SK-N-SH (cell line): ENCODE results near the gene RAPGEF1. TPM values are rescaled to one million over a fixed set of nuclear protein-coding genes. Genes with fewer than 3 reads are reported as not detected.

Source experiments
- CTCF ChIA-PET: fragments of 300-600, 350-600 bp; formaldehyde crosslinking; extraction: SDS; loops from one replicate; lab custom pipeline; 2021; lab: Yijun Ruan, JAX
- POLR2A ChIA-PET: fragments of 350-600 bp; sonication (Branson Sonifier 250); formaldehyde crosslinking; extraction: SDS; loops from one replicate; lab custom pipeline; 2020; ENCODE audit warnings: antibody characterized with exemption, inconsistent platforms; lab: Yijun Ruan, JAX
- DNase-seq: peaks from one replicate; pipeline ENCODE4 v3.0.0; 2012
- H2AFZ ChIP-seq: fragments of 200-600 bp; sonication (generic); 2 replicates; pipeline ENCODE4 v1.8.1; 2016; ENCODE audit warnings: antibody characterized with exemption, mild to moderate bottlenecking, low read depth
- H3F3A ChIP-seq: fragments of 200-600 bp; sonication (generic); replicated peaks from 2 replicates; pipeline ENCODE3; 2016; ENCODE audit warnings: antibody characterized with exemption, mild to moderate bottlenecking; ENCODE audit not compliant: insufficient read depth
- H3K27ac ChIP-seq, 2 experiments: fragments of 200-500 bp in 1 of 2; fragments of 200-600 bp in 1 of 2; sonication (Bioruptor generic) in 1 of 2; sonication (generic), shearing (Covaris generic) in 1 of 2; 2 replicates each; pipeline versions ENCODE4 v1.5.1 to v1.6.1; 2014 to 2016; ENCODE audit warnings: low read depth in 2 of 2, inconsistent platforms in 1 of 2, low read length in 1 of 2, mild to moderate bottlenecking in 1 of 2, mixed read lengths in 1 of 2
- H3K27me3 ChIP-seq: fragments of 200-600 bp; sonication (generic), shearing (Covaris generic); 2 replicates; pipeline ENCODE4 v1.6.1; 2016; ENCODE audit warnings: mixed run types; ENCODE audit not compliant: insufficient read depth
- H3K36me3 ChIP-seq, 2 experiments: fragments of 200-500 bp in 1 of 2; fragments of 200-600 bp in 1 of 2; sonication (Bioruptor generic) in 1 of 2; sonication (generic) in 1 of 2; replicated peaks in 1 of 2; 2 replicates each; pipeline versions ENCODE3 to v1.5.1; 2014 to 2016; ENCODE audit warnings: low read length in 1 of 2, mild to moderate bottlenecking in 1 of 2; ENCODE audit not compliant: insufficient read depth in 2 of 2, control insufficient read depth in 1 of 2
- H3K4me1 ChIP-seq, 2 experiments: fragments of 200-500 bp in 1 of 2; fragments of 200-600 bp in 1 of 2; sonication (Bioruptor generic) in 1 of 2; sonication (generic), shearing (Covaris generic) in 1 of 2; 2 replicates each; pipeline versions ENCODE4 v1.5.1 to v1.6.1; 2014 to 2016; ENCODE audit warnings: low read depth in 1 of 2, low read length in 1 of 2, mixed run types in 1 of 2; ENCODE audit not compliant: insufficient read depth in 2 of 2, control insufficient read depth in 1 of 2
- H3K4me2 ChIP-seq: fragments of 200-600 bp; sonication (generic), shearing (Covaris generic); 2 replicates; pipeline ENCODE4 v1.6.1; 2017; ENCODE audit warnings: mixed run types
- H3K4me3 ChIP-seq, 2 experiments: fragments of 200-500 bp in 1 of 2; fragments of 200-600 bp in 1 of 2; sonication (Bioruptor generic) in 1 of 2; sonication (generic), shearing (Covaris generic) in 1 of 2; 2 replicates each; pipeline versions ENCODE4 v1.5.1 to v1.8.1; 2014 to 2016; ENCODE audit warnings: low read depth in 2 of 2, inconsistent platforms in 1 of 2, low read length in 1 of 2, mild to moderate bottlenecking in 1 of 2, mixed read lengths in 1 of 2, moderate library complexity in 1 of 2
- H3K79me2 ChIP-seq: fragments of 200-600 bp; sonication (generic); 2 replicates; pipeline ENCODE4 v1.8.1; 2017; ENCODE audit warnings: mild to moderate bottlenecking; ENCODE audit not compliant: insufficient read depth
- H3K9ac ChIP-seq: fragments of 200-600 bp; sonication (generic); 2 replicates; pipeline ENCODE4 v1.6.1; 2017; ENCODE audit warnings: mixed run types
- H3K9me2 ChIP-seq: fragments of 200-600 bp; sonication (generic); 2 replicates; pipeline ENCODE4 v1.6.1; 2017; ENCODE audit warnings: mixed run types
- H3K9me3 ChIP-seq: fragments of 200-600 bp; sonication (generic); 2 replicates; pipeline ENCODE4 v1.6.1; 2017; ENCODE audit warnings: mixed run types, mild to moderate bottlenecking, moderate library complexity
- H4K20me1 ChIP-seq: fragments of 200-600 bp; sonication (generic); 2 replicates; pipeline ENCODE4 v1.6.1; 2017; ENCODE audit warnings: mild to moderate bottlenecking, mixed run types; ENCODE audit not compliant: insufficient read depth
- EP300 ChIP-seq, 2 experiments: IDR thresholded peaks; 2 replicates each; pipeline versions ENCODE4 v1.4.0 to v1.6.1; 2012; ENCODE audit warnings: borderline replicate concordance in 1 of 2, low read depth in 1 of 2, low read length in 1 of 2
- FOXJ3 ChIP-seq: sonication (generic); formaldehyde crosslinking; IDR thresholded peaks from 2 replicates; pipeline ENCODE4 v1.5.1; 2020; ENCODE audit warnings: mild to moderate bottlenecking, missing genetic modification reagents
- FOXM1 ChIP-seq: IDR thresholded peaks from 2 replicates; pipeline ENCODE4 v1.4.0; 2012; ENCODE audit warnings: low read depth, mild to moderate bottlenecking
- MXI1 ChIP-seq: IDR thresholded peaks from 2 replicates; pipeline ENCODE4 v1.6.1; 2012; ENCODE audit warnings: mild to moderate bottlenecking, low read depth, low read length, improper control_type of control experiment
- RAD21 ChIP-seq: IDR thresholded peaks from 2 replicates; pipeline ENCODE4 v1.6.1; 2012; ENCODE audit warnings: mild to moderate bottlenecking, low read length
- REST ChIP-seq: IDR thresholded peaks from 2 replicates; pipeline ENCODE4 v1.6.1; 2012; ENCODE audit warnings: mild to moderate bottlenecking, low read depth, low read length, moderate library complexity
- RFX5 ChIP-seq: IDR thresholded peaks from 2 replicates; pipeline ENCODE4 v1.6.1; 2012; ENCODE audit warnings: mild to moderate bottlenecking, improper control_type of control experiment, low read length
- TAF1 ChIP-seq: IDR thresholded peaks from 2 replicates; pipeline ENCODE4 v1.6.1; 2012; ENCODE audit warnings: low read depth, mild to moderate bottlenecking, low read length, moderate library complexity, borderline replicate concordance
- whole genome bisulfite sequencing: methylation state at CpG from one replicate; pipeline ENCODE4 v1.1.6; 2017; ENCODE audit warnings: low lambda C conversion rate; 5-methylcytosine and 5-hydroxymethylcytosine counted together
- polyA plus RNA-seq, 3 experiments: library from polyadenylated mRNA; depleted of rRNA; stranded (reverse); fragments of >200 nt; gene quantifications; 2 replicates each; pipeline ENCODE4 v1.2.3, GENCODE V29; 2012

The RAPGEF1 gene
- polyA plus RNA-seq, 1 of the 3 experiments (the other 2 are of a cell fraction), result 26.2 TPM

- TF ChIP-seq RFX5 (no peak), FOXM1 (no peak), FOXJ3 (CRISPR knock-in tag) (no peak), MXI1 (no peak), RAD21 (0 out of 2 replicates have a peak, but pooled peaks have one; percentile 9), EP300 (IDR thresholded peaks at IDR 0.05; ENCODE audit: borderline replicate concordance in 1 of 2, low read depth in 1 of 2, low read length in 1 of 2) (peak in 1 of 2 experiments; percentile 38; a peak in 1 of 4 replicates)
Measured at GRCh38 chr9:131625790-131626670, 113.8 kb downstream of the RAPGEF1 start.

GRCh38 chr9:131625508-131625787 lies 114.4 kb downstream of the RAPGEF1 start:
- H4K20me1 ChIP-seq, result no peaks in the 10 kb centered on the region
- H2AFZ ChIP-seq, result no peak overlapping the region
- POLR2A ChIA-PET, result no interaction called here
- no peak for DNase-seq
- peak overlapping the region in 1 of 2 experiments; percentile 89; a peak in 2 of 4 replicates for H3K27ac ChIP-seq
- H3K4me2 ChIP-seq, result no peak overlapping the region
- no peaks in the 10 kb centered on the region for H3K9me3 ChIP-seq
- TF ChIP-seq REST, result no peak
- TF ChIP-seq TAF1, result no peak
- 0 out of 2 replicates have a peak, but pooled peaks have one; percentile 17 for TF ChIP-seq MXI1
- H3K9ac ChIP-seq, result no peak overlapping the region
- H3K4me3 ChIP-seq, result no peak overlapping the region
- H3F3A ChIP-seq, result no peaks in the 10 kb centered on the region
- CTCF ChIA-PET, result interaction anchor here (2.0 kb wide), 2 partner anchors 34 to 115 kb away, joined by 8 to 12 read pairs; no protein-coding TSS in a partner anchor
- WGBS, result 95% methylated on average over 6 of the region's 6 CpGs
- H3K4me1 ChIP-seq, result peaks cover 0 to 27% of the 10 kb centered on the region in 2 experiments; a peak in 2 of 4 replicates
- H3K9me2 ChIP-seq, result no peaks in the 10 kb centered on the region
- peaks cover 7 to 31% of the 10 kb centered on the region in 2 experiments for H3K36me3 ChIP-seq
- no peaks in the 10 kb centered on the region for H3K79me2 ChIP-seq
- no peaks in the 10 kb centered on the region for H3K27me3 ChIP-seq

More at GRCh38 chr9:131625790-131626670, 113.8 kb downstream of the RAPGEF1 start:
- H3K9ac ChIP-seq, result no peak overlapping the region
- H3K9me2 ChIP-seq, result no peaks in the 10 kb centered on the region
- H3K27me3 ChIP-seq, result no peaks in the 10 kb centered on the region
- ChIA-PET CTCF (interaction anchor here (0.7 to 2.0 kb wide), 4 partner anchors 35 to 566 kb away, joined by 3 to 12 read pairs (median 6); no protein-coding TSS in a partner anchor), POLR2A (no interaction called here)
- H3K4me3 ChIP-seq, result no peak overlapping the region
- H2AFZ ChIP-seq, result no peak overlapping the region
- H3K4me2 ChIP-seq, result no peak overlapping the region
- peak; percentile 79 for DNase-seq
- H3K27ac ChIP-seq, result peak overlapping the region in 1 of 2 experiments; percentile 89; a peak in 2 of 4 replicates
- no peaks in the 10 kb centered on the region for H3K9me3 ChIP-seq
- H3K4me1 ChIP-seq, result peaks cover 0 to 27% of the 10 kb centered on the region in 2 experiments; a peak in 2 of 4 replicates
- no peaks in the 10 kb centered on the region for H4K20me1 ChIP-seq
- 94% methylated on average over 20 of the region's 28 CpGs for WGBS
- H3K79me2 ChIP-seq, result no peaks in the 10 kb centered on the region
- no peaks in the 10 kb centered on the region for H3F3A ChIP-seq
- H3K36me3 ChIP-seq, result peaks cover 12 to 28% of the 10 kb centered on the region in 2 experiments
